Loucy (cell line): Measurements from ENCODE around the gene EDIL3.

ENCODE experiments used
- H2AFZ ChIP-seq: fragments of 200-600 bp; sonication (generic); 2 replicates; pipeline ENCODE4 v1.6.0; 2016; ENCODE audit warnings: antibody characterized with exemption, mild to moderate bottlenecking, low read length, moderate library complexity
- H3F3A ChIP-seq: fragments of 200-600 bp; 2 replicates; pipeline ENCODE4 v1.6.0; 2016; ENCODE audit warnings: antibody characterized with exemption, low read depth, mild to moderate bottlenecking
- H3K27me3 ChIP-seq: fragments of 200-600 bp; sonication (generic); 2 replicates; pipeline ENCODE4 v1.6.1; 2014; ENCODE audit warnings: low read length, mild to moderate bottlenecking; ENCODE audit not compliant: insufficient read depth, poor library complexity, severe bottlenecking
- H3K36me3 ChIP-seq: fragments of 200-600 bp; sonication (generic); 2 replicates; pipeline ENCODE4 v1.6.1; 2016; ENCODE audit warnings: low read length; ENCODE audit not compliant: insufficient read depth
- H3K4me1 ChIP-seq: fragments of 200-600 bp; sonication (generic); 2 replicates; pipeline ENCODE4 v1.5.1; 2014; ENCODE audit warnings: low read length, mild to moderate bottlenecking; ENCODE audit not compliant: insufficient read depth, poor library complexity, severe bottlenecking
- H3K4me2 ChIP-seq: fragments of 200-600 bp; sonication (generic); 2 replicates; pipeline ENCODE4 v1.6.0; 2014; ENCODE audit warnings: antibody characterized with exemption, low read length, low read depth, mild to moderate bottlenecking; ENCODE audit not compliant: poor library complexity, severe bottlenecking
- H3K4me3 ChIP-seq: fragments of 200-600 bp; sonication (generic); 2 replicates; pipeline ENCODE4 v1.5.1; 2014; ENCODE audit warnings: low read length, mild to moderate bottlenecking, mixed read lengths; ENCODE audit not compliant: poor library complexity, severe bottlenecking
- H3K79me2 ChIP-seq: fragments of 200-600 bp; sonication (generic); 2 replicates; pipeline ENCODE4 v1.6.1; 2014; ENCODE audit warnings: low read length; ENCODE audit not compliant: insufficient read depth
- H3K9ac ChIP-seq: fragments of 200-600 bp; sonication (generic); 2 replicates; pipeline ENCODE4 v1.6.0; 2014; ENCODE audit warnings: mild to moderate bottlenecking, low read depth, low read length, moderate library complexity; ENCODE audit not compliant: poor library complexity, severe bottlenecking
- H3K9me2 ChIP-seq: fragments of 200-600 bp; sonication (generic); replicated peaks from 2 replicates; pipeline ENCODE4 v1.6.1; 2016; ENCODE audit warnings: low read depth, low read length, mixed read lengths
- H3K9me3 ChIP-seq: fragments of 200-600 bp; sonication (generic); 2 replicates; pipeline ENCODE4 v1.6.1; 2014; ENCODE audit warnings: mild to moderate bottlenecking, antibody characterized with exemption, low read length, low read depth; ENCODE audit not compliant: insufficient read depth
- H4K20me1 ChIP-seq: fragments of 200-600 bp; sonication (generic); 2 replicates; pipeline ENCODE4 v1.6.0; 2014; ENCODE audit warnings: antibody characterized with exemption, low read length, mild to moderate bottlenecking; ENCODE audit not compliant: insufficient read depth, poor library complexity, severe bottlenecking
- CTCF ChIP-seq: fragments of 200-600 bp; sonication (generic); conservative IDR thresholded peaks from 2 replicates; pipeline ENCODE4 v1.5.1; 2014; ENCODE audit warnings: mild to moderate bottlenecking, antibody characterized with exemption, low read length
- EZH2phosphoT487 ChIP-seq: fragments of 200-600 bp; IDR thresholded peaks from 2 replicates; pipeline ENCODE4 v1.6.1; 2018; ENCODE audit warnings: antibody characterized with exemption, mild to moderate bottlenecking, moderate library complexity, borderline replicate concordance

EDIL3 gene

GRCh38 chr5:84181093-84181492, 203.6 kb downstream of the EDIL3 start:
- H4K20me1 ChIP-seq: no peaks in the 10 kb centered on the region
- no peaks in the 10 kb centered on the region for H3F3A ChIP-seq
- H3K4me3 ChIP-seq: no peak overlapping the region
- H3K36me3 ChIP-seq: no peaks in the 10 kb centered on the region
- no peaks in the 10 kb centered on the region for H3K27me3 ChIP-seq
- H3K9me3 ChIP-seq: no peaks in the 10 kb centered on the region
- H3K4me1 ChIP-seq: no peaks in the 10 kb centered on the region
- no peak overlapping the region for H2AFZ ChIP-seq
- H3K9ac ChIP-seq: no peak overlapping the region
- no peak overlapping the region for H3K4me2 ChIP-seq
- H3K9me2 ChIP-seq: no peaks in the 10 kb centered on the region
- H3K79me2 ChIP-seq: no peaks in the 10 kb centered on the region
- TF ChIP-seq CTCF (no peak), EZH2phosphoT487 (no peak)

- H4K20me1 ChIP-seq: no peaks in the 10 kb centered on the region
- no peak overlapping the region for H3K9ac ChIP-seq
Observed at GRCh38 chr5:84168841-84169240, 215.8 kb downstream of the EDIL3 start.

GRCh38 chr5:84163671-84164070, 221.0 kb downstream of the EDIL3 start:
- Histone ChIP-seq H3K9me3 (no peaks in the 10 kb centered on the region), H3K9ac (no peak overlapping the region), H3K79me2 (no peaks in the 10 kb centered on the region), H3K4me3 (no peak overlapping the region), H4K20me1 (no peaks in the 10 kb centered on the region), H3K4me1 (no peaks in the 10 kb centered on the region), H3K36me3 (no peaks in the 10 kb centered on the region), H3K4me2 (no peak overlapping the region), H3F3A (no peaks in the 10 kb centered on the region), H3K9me2 (no peaks in the 10 kb centered on the region), H2AFZ (no peak overlapping the region), H3K27me3 (no peaks in the 10 kb centered on the region)
- TF ChIP-seq CTCF (no peak), EZH2phosphoT487 (no peak)

More at GRCh38 chr5:84168841-84169240, 215.8 kb downstream of the EDIL3 start:
- Histone ChIP-seq H3K9me3 (no peaks in the 10 kb centered on the region), H3K9me2 (no peaks in the 10 kb centered on the region), H3K27me3 (no peaks in the 10 kb centered on the region), H3K36me3 (no peaks in the 10 kb centered on the region), H3K4me3 (no peak overlapping the region), H2AFZ (no peak overlapping the region), H3K4me1 (no peaks in the 10 kb centered on the region), H3F3A (no peaks in the 10 kb centered on the region), H3K4me2 (no peak overlapping the region), H3K79me2 (no peaks in the 10 kb centered on the region)
- TF ChIP-seq CTCF: no peak
- TF ChIP-seq EZH2phosphoT487: no peak
